ENCODE measurements around the gene APLN. TPM values are rescaled to one million over a fixed set of nuclear protein-coding genes. Genes with fewer than 3 reads are reported as not detected.

APLN gene
- total RNA-seq, 1 donor from 2014 or later = 2.1 TPM

- no peak for DNase-seq (ENCODE audit: low read depth)
- no peak overlapping the region for H3K4me3 ChIP-seq (ENCODE audit: insufficient read depth, low read depth, low read length)
- Mint-ChIP-seq H3K9me3 (ENCODE audit: unreplicated experiment) (no peaks in the 10 kb centered on the region), H3K27me3 (ENCODE audit: low read depth, unreplicated experiment) (peaks cover 51% of the 10 kb centered on the region), H3K36me3 (ENCODE audit: low read depth, unreplicated experiment) (no peaks in the 10 kb centered on the region), H3K4me1 (ENCODE audit: low read depth, unreplicated experiment) (no peaks in the 10 kb centered on the region), H3K27ac (ENCODE audit: unreplicated experiment) (no peak overlapping the region), H3K4me3 (ENCODE audit: unreplicated experiment) (no peak overlapping the region)
- H3K36me3 ChIP-seq (ENCODE audit: insufficient read depth, low read length) = no peaks in the 10 kb centered on the region
- peaks cover 4% of the 10 kb centered on the region for H3K4me1 ChIP-seq (ENCODE audit: insufficient read depth, low read length)
- FAIRE-seq = no peak
- H3K4me2 ChIP-seq (ENCODE audit: low read length) = no peak overlapping the region
- no peaks in the 10 kb centered on the region for H4K20me1 ChIP-seq (ENCODE audit: insufficient read depth, low read length)
- no peak overlapping the region for H3K27ac ChIP-seq (ENCODE audit: low read depth, low read length)
- H3K9me3 ChIP-seq (ENCODE audit: insufficient read depth, low read depth, low read length) = no peaks in the 10 kb centered on the region
- TF ChIP-seq EZH2 (IDR thresholded peaks at IDR 0.05; ENCODE audit: insufficient read depth, low read length) (no peak), CTCF (IDR thresholded peaks at IDR 0.05; ENCODE audit: insufficient read depth, low read depth, low read length) (no peak)
- H3K27me3 ChIP-seq (ENCODE audit: insufficient read depth, low read length) = peaks cover 3% of the 10 kb centered on the region
- H3K9ac ChIP-seq (ENCODE audit: low read length) = no peak overlapping the region
- no peaks in the 10 kb centered on the region for H3K79me2 ChIP-seq (ENCODE audit: insufficient read depth, low read length)
- no peak overlapping the region for H2AFZ ChIP-seq (ENCODE audit: low read depth, low read length)
Measured at GRCh38 chrX:129651756-129652564, 2.8 kb downstream of the APLN start.

GRCh38 chrX:129650821-129651510, 3.8 kb downstream of the APLN start:
- no peaks in the 10 kb centered on the region for H3K79me2 ChIP-seq (ENCODE audit: insufficient read depth, low read length)
- Mint-ChIP-seq H3K27me3 (ENCODE audit: low read depth, unreplicated experiment) (peaks cover 53% of the 10 kb centered on the region), H3K36me3 (ENCODE audit: low read depth, unreplicated experiment) (no peaks in the 10 kb centered on the region), H3K27ac (ENCODE audit: unreplicated experiment) (no peak overlapping the region), H3K4me1 (ENCODE audit: low read depth, unreplicated experiment) (no peaks in the 10 kb centered on the region), H3K4me3 (ENCODE audit: unreplicated experiment) (no peak overlapping the region), H3K9me3 (ENCODE audit: unreplicated experiment) (no peaks in the 10 kb centered on the region)
- no peak for TF ChIP-seq CTCF (IDR thresholded peaks at IDR 0.05; ENCODE audit: insufficient read depth, low read depth, low read length)
- no peak for TF ChIP-seq EZH2 (IDR thresholded peaks at IDR 0.05; ENCODE audit: insufficient read depth, low read length)
- H2AFZ ChIP-seq (ENCODE audit: low read depth, low read length) = no peak overlapping the region
- H3K4me3 ChIP-seq (ENCODE audit: insufficient read depth, low read depth, low read length) = no peak overlapping the region
- no peak for FAIRE-seq
- no peaks in the 10 kb centered on the region for H3K36me3 ChIP-seq (ENCODE audit: insufficient read depth, low read length)
- H3K4me1 ChIP-seq (ENCODE audit: insufficient read depth, low read length) = peaks cover 4% of the 10 kb centered on the region
- H3K9ac ChIP-seq (ENCODE audit: low read length) = no peak overlapping the region
- H3K4me2 ChIP-seq (ENCODE audit: low read length) = no peak overlapping the region
- H3K27ac ChIP-seq (ENCODE audit: low read depth, low read length) = no peak overlapping the region
- H3K27me3 ChIP-seq (ENCODE audit: insufficient read depth, low read length) = peaks cover 3% of the 10 kb centered on the region
- no peak for DNase-seq (ENCODE audit: low read depth)
- H3K9me3 ChIP-seq (ENCODE audit: insufficient read depth, low read depth, low read length) = no peaks in the 10 kb centered on the region
- H4K20me1 ChIP-seq (ENCODE audit: insufficient read depth, low read length) = no peaks in the 10 kb centered on the region
